NB4 (cell line): ENCODE measurements around the gene ZNF471.

Experiments used
- CTCF ChIP-seq: IDR thresholded peaks from one replicate; pipeline ENCODE4 v1.5.1; 2012; ENCODE audit warnings: low read depth, low read length
- MAX ChIP-seq: IDR thresholded peaks from 2 replicates; pipeline ENCODE4 v1.6.1; 2011; ENCODE audit warnings: low read depth, low read length

- TF ChIP-seq MAX (no peak), CTCF (no peak)
These were observed 30.8 kb upstream of the ZNF471 start, which contains the start of gene ZNF667 for GRCh38 chr19:56476651-56477428.
